A549 (cell line): ENCODE results near the gene MMP17.

Experiments used
- TF ChIP-seq, protein P1 (sequence below): fragments of >200 bp; sonication (Bioruptor Twin); formaldehyde crosslinking; IDR thresholded peaks from 3 replicates; pipeline ENCODE4 v1.5.1; 2016
- TF ChIP-seq, protein P2 (sequence below): fragments of 150-350 bp; IDR thresholded peaks from 2 replicates; pipeline ENCODE4 v1.6.1; 2014; ENCODE audit warnings: low read depth, mild to moderate bottlenecking, low read length

DNA sequence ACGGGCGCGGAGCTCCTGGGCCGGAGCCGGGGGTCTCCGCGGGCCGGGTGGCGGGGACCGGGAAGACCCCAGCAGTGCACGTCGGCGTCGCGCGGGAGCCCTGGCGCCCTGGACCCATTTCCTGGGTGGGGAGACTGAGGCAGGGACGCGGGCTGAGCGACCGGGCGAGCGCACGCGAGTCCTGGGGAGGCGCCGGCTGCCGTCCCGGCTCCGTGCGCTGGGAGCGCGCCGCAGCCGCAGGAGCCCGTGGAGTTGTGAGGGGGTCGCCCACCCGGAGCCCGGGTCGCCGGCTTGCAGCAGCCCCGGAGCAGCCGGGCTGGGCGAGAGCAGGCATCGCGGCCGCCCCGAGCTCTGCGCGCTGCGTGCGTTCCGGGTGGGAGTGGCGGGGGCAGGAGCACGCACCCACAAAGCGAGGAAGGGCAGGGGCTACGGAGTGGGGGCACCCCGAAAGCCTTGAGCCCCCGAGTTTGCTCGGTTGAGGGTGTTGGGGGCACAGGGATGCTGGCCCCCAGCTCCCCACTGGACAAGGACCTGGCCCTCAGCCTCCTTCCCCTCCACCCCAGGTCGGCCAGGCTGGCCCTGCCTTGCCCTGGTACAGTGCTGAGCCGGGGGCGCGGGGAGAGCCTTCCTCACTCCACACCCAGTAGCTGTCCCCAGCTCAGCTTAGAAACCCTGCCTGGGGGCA lies 620 bp downstream of the MMP17 start:
- TF ChIP-seq, protein P1, sequence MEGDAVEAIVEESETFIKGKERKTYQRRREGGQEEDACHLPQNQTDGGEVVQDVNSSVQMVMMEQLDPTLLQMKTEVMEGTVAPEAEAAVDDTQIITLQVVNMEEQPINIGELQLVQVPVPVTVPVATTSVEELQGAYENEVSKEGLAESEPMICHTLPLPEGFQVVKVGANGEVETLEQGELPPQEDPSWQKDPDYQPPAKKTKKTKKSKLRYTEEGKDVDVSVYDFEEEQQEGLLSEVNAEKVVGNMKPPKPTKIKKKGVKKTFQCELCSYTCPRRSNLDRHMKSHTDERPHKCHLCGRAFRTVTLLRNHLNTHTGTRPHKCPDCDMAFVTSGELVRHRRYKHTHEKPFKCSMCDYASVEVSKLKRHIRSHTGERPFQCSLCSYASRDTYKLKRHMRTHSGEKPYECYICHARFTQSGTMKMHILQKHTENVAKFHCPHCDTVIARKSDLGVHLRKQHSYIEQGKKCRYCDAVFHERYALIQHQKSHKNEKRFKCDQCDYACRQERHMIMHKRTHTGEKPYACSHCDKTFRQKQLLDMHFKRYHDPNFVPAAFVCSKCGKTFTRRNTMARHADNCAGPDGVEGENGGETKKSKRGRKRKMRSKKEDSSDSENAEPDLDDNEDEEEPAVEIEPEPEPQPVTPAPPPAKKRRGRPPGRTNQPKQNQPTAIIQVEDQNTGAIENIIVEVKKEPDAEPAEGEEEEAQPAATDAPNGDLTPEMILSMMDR = no peak; the same call in 2 of the 3 replicates
- TF ChIP-seq, protein P2, sequence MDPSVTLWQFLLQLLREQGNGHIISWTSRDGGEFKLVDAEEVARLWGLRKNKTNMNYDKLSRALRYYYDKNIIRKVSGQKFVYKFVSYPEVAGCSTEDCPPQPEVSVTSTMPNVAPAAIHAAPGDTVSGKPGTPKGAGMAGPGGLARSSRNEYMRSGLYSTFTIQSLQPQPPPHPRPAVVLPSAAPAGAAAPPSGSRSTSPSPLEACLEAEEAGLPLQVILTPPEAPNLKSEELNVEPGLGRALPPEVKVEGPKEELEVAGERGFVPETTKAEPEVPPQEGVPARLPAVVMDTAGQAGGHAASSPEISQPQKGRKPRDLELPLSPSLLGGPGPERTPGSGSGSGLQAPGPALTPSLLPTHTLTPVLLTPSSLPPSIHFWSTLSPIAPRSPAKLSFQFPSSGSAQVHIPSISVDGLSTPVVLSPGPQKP = no peak
